ENCODE results near the gene ARHGEF1. TPM values are rescaled to one million over a fixed set of nuclear protein-coding genes. Genes with fewer than 3 reads are reported as not detected.

ARHGEF1 gene
- total and polyA plus RNA-seq, 2 donors (not counting 1 experiment from before 2014, with no cell fraction given), result 21.6 to 23.9 TPM

GRCh38 chr19:41879080-41879479 is 3.9 kb upstream of the ARHGEF1 start:
- Histone ChIP-seq H3K4me3 (replicated peaks in 1 of 4; ENCODE audit: control extremely low read depth in 1 of 4, insufficient read depth in 1 of 4, low read depth in 3 of 4, low read length in 4 of 4) (no peak overlapping the region), H2AFZ (ENCODE audit: low read length) (no peak overlapping the region), H3K27me3 (ENCODE audit: control insufficient read depth, insufficient read depth, low read length) (peaks cover 4% of the 10 kb centered on the region), H3K36me3 (ENCODE audit: control insufficient read depth, insufficient read depth, low read length) (no peaks in the 10 kb centered on the region), H3K9me3 (ENCODE audit: control insufficient read depth, insufficient read depth, low read depth, low read length) (no peaks in the 10 kb centered on the region), H3K79me2 (ENCODE audit: control insufficient read depth, insufficient read depth, low read length) (no peaks in the 10 kb centered on the region), H4K20me1 (ENCODE audit: control insufficient read depth, extremely low read depth, insufficient read depth, low read length) (no peaks in the 10 kb centered on the region), H3K27ac (ENCODE audit: insufficient read depth, low read length) (no peak overlapping the region), H3K9ac (ENCODE audit: insufficient read depth, low read length) (no peak overlapping the region), H3K4me2 (ENCODE audit: extremely low read depth, insufficient read depth, low read length) (no peak overlapping the region), H3K4me1 (ENCODE audit: control insufficient read depth, extremely low read depth, insufficient read depth, low read length) (no peaks in the 10 kb centered on the region)
- TF ChIP-seq CTCF (conservative IDR thresholded peaks at IDR 0.05 in 1 of 2, IDR thresholded peaks at IDR 0.05 in 1 of 2; ENCODE audit: low read depth in 1 of 2, low read length in 2 of 2) (no peak), EZH2 (IDR thresholded peaks at IDR 0.05; ENCODE audit: low read length, missing control alignments) (no peak)
- no peak for DNase-seq (ENCODE audit: low read depth in 2 of 2)

- TF ChIP-seq CTCF (conservative IDR thresholded peaks at IDR 0.05 in 1 of 2, IDR thresholded peaks at IDR 0.05 in 1 of 2; ENCODE audit: low read depth in 1 of 2, low read length in 2 of 2) (no peak), EZH2 (IDR thresholded peaks at IDR 0.05; ENCODE audit: low read length, missing control alignments) (no peak)
- no peak for DNase-seq (ENCODE audit: low read depth in 2 of 2)
- H3K4me3 ChIP-seq (replicated peaks in 1 of 4; ENCODE audit: control extremely low read depth in 1 of 4, insufficient read depth in 1 of 4, low read depth in 3 of 4, low read length in 4 of 4), result no peak overlapping the region
- H3K79me2 ChIP-seq (ENCODE audit: control insufficient read depth, insufficient read depth, low read length), result peaks cover 6% of the 10 kb centered on the region
- no peak overlapping the region for H3K9ac ChIP-seq (ENCODE audit: insufficient read depth, low read length)
- H3K36me3 ChIP-seq (ENCODE audit: control insufficient read depth, insufficient read depth, low read length), result no peaks in the 10 kb centered on the region
- no peaks in the 10 kb centered on the region for H3K9me3 ChIP-seq (ENCODE audit: control insufficient read depth, insufficient read depth, low read depth, low read length)
- no peak overlapping the region for H3K4me2 ChIP-seq (ENCODE audit: extremely low read depth, insufficient read depth, low read length)
- H3K27ac ChIP-seq (ENCODE audit: insufficient read depth, low read length), result no peak overlapping the region
- peaks cover 4% of the 10 kb centered on the region for H3K27me3 ChIP-seq (ENCODE audit: control insufficient read depth, insufficient read depth, low read length)
- H3K4me1 ChIP-seq (ENCODE audit: control insufficient read depth, extremely low read depth, insufficient read depth, low read length), result peaks cover 1% of the 10 kb centered on the region
- H2AFZ ChIP-seq (ENCODE audit: low read length), result no peak overlapping the region
- H4K20me1 ChIP-seq (ENCODE audit: control insufficient read depth, extremely low read depth, insufficient read depth, low read length), result no peaks in the 10 kb centered on the region
These were observed 3.2 kb upstream of the ARHGEF1 start for GRCh38 chr19:41879670-41880328.

GRCh38 chr19:41880329-41880708 is 2.7 kb upstream of the ARHGEF1 start:
- Histone ChIP-seq H3K27ac (ENCODE audit: insufficient read depth, low read length) (no peak overlapping the region), H2AFZ (ENCODE audit: low read length) (no peak overlapping the region), H3K36me3 (ENCODE audit: control insufficient read depth, insufficient read depth, low read length) (no peaks in the 10 kb centered on the region), H3K27me3 (ENCODE audit: control insufficient read depth, insufficient read depth, low read length) (peaks cover 4% of the 10 kb centered on the region), H3K9ac (ENCODE audit: insufficient read depth, low read length) (no peak overlapping the region), H3K9me3 (ENCODE audit: control insufficient read depth, insufficient read depth, low read depth, low read length) (no peaks in the 10 kb centered on the region), H3K79me2 (ENCODE audit: control insufficient read depth, insufficient read depth, low read length) (peaks cover 10% of the 10 kb centered on the region), H3K4me3 (replicated peaks in 1 of 4; ENCODE audit: control extremely low read depth in 1 of 4, insufficient read depth in 1 of 4, low read depth in 3 of 4, low read length in 4 of 4) (no peak overlapping the region), H3K4me2 (ENCODE audit: extremely low read depth, insufficient read depth, low read length) (no peak overlapping the region), H3K4me1 (ENCODE audit: control insufficient read depth, extremely low read depth, insufficient read depth, low read length) (peaks cover 5% of the 10 kb centered on the region), H4K20me1 (ENCODE audit: control insufficient read depth, extremely low read depth, insufficient read depth, low read length) (no peaks in the 10 kb centered on the region)
- TF ChIP-seq CTCF (conservative IDR thresholded peaks at IDR 0.05 in 1 of 2, IDR thresholded peaks at IDR 0.05 in 1 of 2; ENCODE audit: low read depth in 1 of 2, low read length in 2 of 2) (no peak), EZH2 (IDR thresholded peaks at IDR 0.05; ENCODE audit: low read length, missing control alignments) (no peak)
- DNase-seq (ENCODE audit: low read depth in 2 of 2), result no peak
